Left lung (tissue), 10 donors: ENCODE data around the gene MFAP1. TPM values are rescaled to one million over a fixed set of nuclear protein-coding genes. Genes with fewer than 3 reads are reported as not detected.
"Not testable (repeated sequence)": the region's sequence is repeated elsewhere in the genome, so short reads cannot be mapped to it uniquely, and the experiment has no call there.

Experiments used
- ATAC-seq: fragments of 200-7000 bp; cut with Tn5 transposase; one replicate; pipeline ENCODE4 v1.9.1; 2020; ENCODE audit warnings: moderate library complexity
- DNase-seq, 4 donors: peaks; one replicate each; pipeline ENCODE4 v3.0.0-alpha.2; 2013 to 2020
- H3K27ac ChIP-seq, 2 donors: fragments of 200-600 bp; sonication (generic) in 1 of 2; one replicate each; pipeline versions ENCODE4 v1.5.0 to v1.8.0; 2020 to 2021
- H3K27me3 ChIP-seq, 2 donors: fragments of 200-600 bp; sonication (generic) in 1 of 2; one replicate each; pipeline versions ENCODE4 v1.5.0 to v1.8.0; 2020 to 2021
- H3K36me3 ChIP-seq, 2 donors: fragments of 200-600 bp; sonication (generic) in 1 of 2; one replicate each; pipeline versions ENCODE4 v1.5.0 to v1.8.0; 2020 to 2021
- H3K4me1 ChIP-seq, 2 donors: fragments of 200-600 bp; one replicate each; pipeline ENCODE4 v1.8.0; 2021
- H3K4me3 ChIP-seq, 2 donors: fragments of 200-600 bp; sonication (generic) in 1 of 2; one replicate each; pipeline versions ENCODE4 v1.5.0 to v1.8.0; 2020 to 2021; ENCODE audit warnings: mild to moderate bottlenecking in 1 of 2
- H3K9me3 ChIP-seq, 2 donors: fragments of 200-600 bp; sonication (generic) in 1 of 2; one replicate each; pipeline versions ENCODE4 v1.5.0 to v1.8.0; 2020 to 2021
- CTCF ChIP-seq, 2 donors: fragments of 200-600 bp; sonication (generic) in 1 of 2; IDR thresholded peaks; one replicate each; pipeline versions ENCODE4 v1.5.0 to v1.8.0; 2021; ENCODE audit warnings: antibody characterized with exemption in 2 of 2
- intact Hi-C, 2 donors: fragments of 100-400 bp; cut with DNase I; formaldehyde crosslinking; loops; one replicate each; pipeline versions ENCODE4 v1.11.2 to v1.14.2; 2022
- polyA plus RNA-seq, 6 donors: library from polyadenylated mRNA; unstranded; fragments of 120-200 nt; gene quantifications; one replicate each; pipeline ENCODE4 v1.2.1, GENCODE V29; 2013; ENCODE audit not compliant: insufficient read length in 6 of 6
- total RNA-seq, 2 donors: library from RNA; stranded (reverse); fragmentation: NEBNext Ultra II Directional; extraction: Animal tissue kit (Norgen Biotek cat#: 25700); gene quantifications; one replicate each; pipeline ENCODE4 v1.2.1, GENCODE V29; 2021
- donor health status: DM: no; HTN: yes; CAD: no.
- donor health status: DM: no; HTN: no; CAD: no.

The MFAP1 gene
- total and polyA plus RNA-seq, 8 donors, result 21.9 to 58.6 (median 51.1) TPM

GRCh38 chr15:43871835-43872234, 47.3 kb upstream of the MFAP1 start:
- Histone ChIP-seq H3K9me3 (no peaks in the 10 kb centered on the region), H3K4me3 (no peak overlapping the region), H3K27ac (no peak overlapping the region), H3K27me3 (no peaks in the 10 kb centered on the region), H3K4me1 (no peaks in the 10 kb centered on the region), H3K36me3 (peaks cover 0 to 12% of the 10 kb centered on the region in 2 donors)
- DNase-seq (no peak), ATAC-seq (no peak)
- intact Hi-C loops, result no loop called here
- TF ChIP-seq CTCF (IDR thresholded peaks at IDR 0.05), result no peak

- DNase-seq (no peak), ATAC-seq (no peak)
- peaks cover 0 to 11% of the 10 kb centered on the region in 2 donors for H3K36me3 ChIP-seq
- H3K4me3 ChIP-seq, result no peak overlapping the region
- intact Hi-C loops, result no loop called here
- H3K27me3 ChIP-seq, result no peaks in the 10 kb centered on the region
- H3K27ac ChIP-seq, result no peak overlapping the region
- H3K4me1 ChIP-seq, result no peaks in the 10 kb centered on the region
- no peak for TF ChIP-seq CTCF (IDR thresholded peaks at IDR 0.05)
- H3K9me3 ChIP-seq, result no peaks in the 10 kb centered on the region
Measured at GRCh38 chr15:43868406-43868805, 43.9 kb upstream of the MFAP1 start.

GRCh38 chr15:43867096-43867495, 42.6 kb upstream of the MFAP1 start:
- no peaks in the 10 kb centered on the region for H3K27me3 ChIP-seq
- no peak overlapping the region for H3K4me3 ChIP-seq
- no peak for DNase-seq
- H3K27ac ChIP-seq, result no peak overlapping the region
- intact Hi-C loops, result no loop called here
- TF ChIP-seq CTCF (IDR thresholded peaks at IDR 0.05), result no peak
- no peak for ATAC-seq
- no peaks in the 10 kb centered on the region for H3K9me3 ChIP-seq
- H3K36me3 ChIP-seq, result peaks cover 0 to 24% of the 10 kb centered on the region in 2 donors
- H3K4me1 ChIP-seq, result no peaks in the 10 kb centered on the region

GRCh38 chr15:43866636-43867035, 42.1 kb upstream of the MFAP1 start:
- DNase-seq, H3K27ac ChIP-seq, intact Hi-C loops, H3K27me3 ChIP-seq, H3K9me3 ChIP-seq, ATAC-seq, H3K4me1 ChIP-seq, H3K4me3 ChIP-seq: not testable (repeated sequence)
- H3K36me3 ChIP-seq, result peaks cover 0 to 29% of the 10 kb centered on the region in 2 donors

- no peak for TF ChIP-seq CTCF (IDR thresholded peaks at IDR 0.05)
- Histone ChIP-seq H3K9me3 (no peaks in the 10 kb centered on the region), H3K4me1 (no peaks in the 10 kb centered on the region), H3K27ac (no peak overlapping the region), H3K4me3 (no peak overlapping the region), H3K27me3 (no peaks in the 10 kb centered on the region), H3K36me3 (peaks cover 0 to 73% of the 10 kb centered on the region in 2 donors)
- intact Hi-C loops, result no loop called here
- no peak for ATAC-seq
- DNase-seq, result no peak
Measured at GRCh38 chr15:43859546-43859945, 35.1 kb upstream of the MFAP1 start.

- DNase-seq, result no peak
- H3K9me3 ChIP-seq, result no peaks in the 10 kb centered on the region
- H3K4me1 ChIP-seq, result no peaks in the 10 kb centered on the region
- no peak overlapping the region for H3K27ac ChIP-seq
- intact Hi-C loops, result no loop called here
- no peak for TF ChIP-seq CTCF (IDR thresholded peaks at IDR 0.05)
- H3K4me3 ChIP-seq, result no peak overlapping the region
- peaks cover 0 to 64% of the 10 kb centered on the region in 2 donors for H3K36me3 ChIP-seq
- no peak for ATAC-seq
- no peaks in the 10 kb centered on the region for H3K27me3 ChIP-seq
Measured at GRCh38 chr15:43854801-43855200, 30.3 kb upstream of the MFAP1 start.
